GM23338 (cell line): ENCODE data around the gene AKNA. TPM values are rescaled to one million over a fixed set of nuclear protein-coding genes. Genes with fewer than 3 reads are reported as not detected.
"Not testable (repeated sequence)": the region's sequence is repeated elsewhere in the genome, so short reads cannot be mapped to it uniquely, and the experiment has no call there.

Experiments used
- ATAC-seq: fragments of 200-7000 bp; cut with Tn5 transposase; 3 replicates; pipeline ENCODE4 v1.9.1; 2020
- DNase-seq: peaks from one replicate; pipeline ENCODE4 v3.0.0-alpha.2; 2015; ENCODE audit warnings: low spot score
- H2AFZ ChIP-seq: fragments of 200-600 bp; sonication (generic); 2 replicates; pipeline ENCODE4 v1.8.0; 2016; ENCODE audit warnings: antibody characterized with exemption, mild to moderate bottlenecking, moderate library complexity
- H3F3A ChIP-seq: fragments of 200-600 bp; sonication (generic); replicated peaks from 2 replicates; pipeline ENCODE4 v1.8.0; 2017; ENCODE audit warnings: antibody characterized with exemption, mixed run types, low read depth
- H3K27ac ChIP-seq: fragments of 200-600 bp; sonication (generic); 2 replicates; pipeline ENCODE4 v1.6.1; 2016; ENCODE audit warnings: low read depth
- H3K27me3 ChIP-seq: fragments of 200-600 bp; sonication (generic); 2 replicates; pipeline ENCODE4 v1.8.0; 2016; ENCODE audit warnings: mild to moderate bottlenecking, mixed run types, moderate library complexity; ENCODE audit not compliant: insufficient read depth
- H3K36me3 ChIP-seq: fragments of 200-600 bp; sonication (generic); 2 replicates; pipeline ENCODE4 v1.8.0; 2016; ENCODE audit warnings: mild to moderate bottlenecking; ENCODE audit not compliant: insufficient read depth
- H3K4me1 ChIP-seq: fragments of 200-600 bp; sonication (generic); 2 replicates; pipeline ENCODE4 v1.8.0; 2016; ENCODE audit warnings: mild to moderate bottlenecking, moderate library complexity; ENCODE audit not compliant: insufficient read depth
- H3K4me2 ChIP-seq: fragments of 200-600 bp; sonication (generic); 2 replicates; pipeline ENCODE4 v1.7.1; 2017; ENCODE audit warnings: mixed run types
- H3K4me3 ChIP-seq: fragments of 200-600 bp; sonication (generic); 2 replicates; pipeline ENCODE4 v1.6.1; 2016; ENCODE audit warnings: mixed run types
- H3K79me2 ChIP-seq: fragments of 200-600 bp; sonication (generic); replicated peaks from 2 replicates; pipeline ENCODE4 v1.8.0; 2017; ENCODE audit warnings: mild to moderate bottlenecking; ENCODE audit not compliant: insufficient read depth
- H3K9me2 ChIP-seq: fragments of 200-600 bp; sonication (generic); 2 replicates; pipeline ENCODE4 v1.8.0; 2017; ENCODE audit not compliant: insufficient read depth
- H4K20me1 ChIP-seq: fragments of 200-600 bp; sonication (generic); replicated peaks from 2 replicates; pipeline ENCODE4 v1.8.0; 2017; ENCODE audit warnings: mild to moderate bottlenecking; ENCODE audit not compliant: insufficient read depth
- H3K27ac Mint-ChIP-seq: 2 replicates; pipeline ENCODE4 v1.8.0; 2020; ENCODE audit warnings: inconsistent platforms, mild to moderate bottlenecking, moderate library complexity, mixed read lengths
- H3K27me3 Mint-ChIP-seq: 3 replicates; pipeline ENCODE4 v1.8.0; 2022; ENCODE audit warnings: low read depth, mild to moderate bottlenecking, moderate library complexity, mixed read lengths, inconsistent platforms; ENCODE audit not compliant: insufficient read depth, poor library complexity
- H3K36me3 Mint-ChIP-seq: 3 replicates; pipeline ENCODE4 v1.8.0; 2021; ENCODE audit warnings: low read depth, mild to moderate bottlenecking, inconsistent platforms, moderate library complexity, mixed read lengths
- H3K4me1 Mint-ChIP-seq: 3 replicates; pipeline ENCODE4 v1.8.0; 2020; ENCODE audit warnings: mild to moderate bottlenecking, inconsistent platforms, mixed read lengths
- H3K4me3 Mint-ChIP-seq: 3 replicates; pipeline ENCODE4 v1.8.0; 2021; ENCODE audit warnings: moderate library complexity, mild to moderate bottlenecking, inconsistent platforms, mixed read lengths
- H3K9me3 Mint-ChIP-seq: 3 replicates; pipeline ENCODE4 v1.8.0; 2020; ENCODE audit warnings: moderate library complexity, mild to moderate bottlenecking, inconsistent platforms, mixed read lengths
- CREB1 ChIP-seq: fragments of 250-450 bp; sonication (Bioruptor Pico); IDR thresholded peaks from 2 replicates; pipeline ENCODE4 v1.5.0; 2020; ENCODE audit warnings: low read depth, mild to moderate bottlenecking, moderate library complexity
- EZH2 ChIP-seq: fragments of 200-600 bp; sonication (generic); IDR thresholded peaks from one replicate; pipeline ENCODE4 v1.8.0; 2017; ENCODE audit warnings: antibody characterized with exemption, mild to moderate bottlenecking, low read depth; ENCODE audit not compliant: unreplicated experiment
- EZH2phosphoT487 ChIP-seq: fragments of 200-600 bp; sonication (generic); IDR thresholded peaks from one replicate; pipeline ENCODE4 v1.8.1; 2018; ENCODE audit warnings: antibody characterized with exemption; ENCODE audit not compliant: unreplicated experiment
- JUNB ChIP-seq: IDR thresholded peaks from one replicate; pipeline ENCODE4 v1.6.1; 2016; ENCODE audit warnings: antibody characterized with exemption; ENCODE audit not compliant: unreplicated experiment
- ZNF114 ChIP-seq: fragments of 250-450 bp; sonication (Bioruptor Pico); IDR thresholded peaks from 2 replicates; pipeline ENCODE4 v1.5.0; 2020; ENCODE audit warnings: mild to moderate bottlenecking, moderate library complexity
- polyA plus RNA-seq: library from polyadenylated mRNA; unstranded; fragments of >200 nt; fragmentation: Nextera tagmentation; extraction: Ambion mirVana; gene quantifications from 2 replicates; pipeline ENCODE4 v1.2.1, GENCODE V29; 2016
- total RNA-seq: library from RNA; depleted of rRNA; stranded (reverse); fragments of >200 nt; shearing (Covaris generic); gene quantifications from 2 replicates; pipeline ENCODE4 v1.2.3, GENCODE V29; 2014
- TF ChIP-seq, protein P1 (sequence below): fragments of 250-450 bp; sonication (Bioruptor Pico); IDR thresholded peaks from 2 replicates; pipeline ENCODE4 v1.5.0; 2020; ENCODE audit warnings: mild to moderate bottlenecking, moderate library complexity

Gene AKNA
- total and polyA plus RNA-seq, 2 experiments from 2014 or later: 9.0 to 28.1 TPM

DNA sequence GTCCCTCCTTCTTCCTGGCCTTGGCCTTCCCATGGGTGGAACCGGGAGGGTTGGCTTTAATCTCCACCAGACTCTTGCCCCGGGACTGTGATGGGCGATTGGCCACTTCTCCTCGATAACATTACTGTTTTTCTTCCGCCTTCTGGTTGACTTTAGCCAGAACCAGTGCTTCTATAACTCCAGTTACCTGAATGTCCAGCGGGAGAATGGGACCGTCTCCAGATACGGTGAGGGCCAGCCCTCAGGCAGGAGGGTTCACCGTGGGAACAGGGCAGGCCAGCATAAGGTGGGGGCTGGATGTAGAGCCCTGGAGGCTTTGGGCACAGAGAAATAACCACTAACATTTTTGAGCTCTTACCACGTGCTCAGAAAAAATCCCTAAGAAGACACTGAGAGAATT, 57.1 kb downstream of the AKNA start:
- H3K9me3 Mint-ChIP-seq: 0 out of 3 replicates have a peak, but pooled peaks cover 6% of the 10 kb centered on the region
- Histone ChIP-seq H3K36me3 (no peaks in the 10 kb centered on the region), H3K4me1 (no peaks in the 10 kb centered on the region), H4K20me1 (no peaks in the 10 kb centered on the region), H3K9me2 (no peaks in the 10 kb centered on the region), H3K4me3 (no peak overlapping the region), H3K4me2 (no peak overlapping the region), H3K27ac (no peak overlapping the region), H3F3A (no peaks in the 10 kb centered on the region), H2AFZ (no peak overlapping the region), H3K79me2 (no peaks in the 10 kb centered on the region), H3K27me3 (no peaks in the 10 kb centered on the region)
- peaks cover 12% of the 10 kb centered on the region for H3K36me3 Mint-ChIP-seq
- no peak overlapping the region for H3K27ac Mint-ChIP-seq
- ATAC-seq (no peak), DNase-seq (no peak)
- peaks cover 6% of the 10 kb centered on the region for H3K4me1 Mint-ChIP-seq
- no peak for TF ChIP-seq JUNB
- no peak for TF ChIP-seq EZH2phosphoT487
- TF ChIP-seq CREB1: no peak
- TF ChIP-seq ZNF114: no peak
- TF ChIP-seq, protein P1, sequence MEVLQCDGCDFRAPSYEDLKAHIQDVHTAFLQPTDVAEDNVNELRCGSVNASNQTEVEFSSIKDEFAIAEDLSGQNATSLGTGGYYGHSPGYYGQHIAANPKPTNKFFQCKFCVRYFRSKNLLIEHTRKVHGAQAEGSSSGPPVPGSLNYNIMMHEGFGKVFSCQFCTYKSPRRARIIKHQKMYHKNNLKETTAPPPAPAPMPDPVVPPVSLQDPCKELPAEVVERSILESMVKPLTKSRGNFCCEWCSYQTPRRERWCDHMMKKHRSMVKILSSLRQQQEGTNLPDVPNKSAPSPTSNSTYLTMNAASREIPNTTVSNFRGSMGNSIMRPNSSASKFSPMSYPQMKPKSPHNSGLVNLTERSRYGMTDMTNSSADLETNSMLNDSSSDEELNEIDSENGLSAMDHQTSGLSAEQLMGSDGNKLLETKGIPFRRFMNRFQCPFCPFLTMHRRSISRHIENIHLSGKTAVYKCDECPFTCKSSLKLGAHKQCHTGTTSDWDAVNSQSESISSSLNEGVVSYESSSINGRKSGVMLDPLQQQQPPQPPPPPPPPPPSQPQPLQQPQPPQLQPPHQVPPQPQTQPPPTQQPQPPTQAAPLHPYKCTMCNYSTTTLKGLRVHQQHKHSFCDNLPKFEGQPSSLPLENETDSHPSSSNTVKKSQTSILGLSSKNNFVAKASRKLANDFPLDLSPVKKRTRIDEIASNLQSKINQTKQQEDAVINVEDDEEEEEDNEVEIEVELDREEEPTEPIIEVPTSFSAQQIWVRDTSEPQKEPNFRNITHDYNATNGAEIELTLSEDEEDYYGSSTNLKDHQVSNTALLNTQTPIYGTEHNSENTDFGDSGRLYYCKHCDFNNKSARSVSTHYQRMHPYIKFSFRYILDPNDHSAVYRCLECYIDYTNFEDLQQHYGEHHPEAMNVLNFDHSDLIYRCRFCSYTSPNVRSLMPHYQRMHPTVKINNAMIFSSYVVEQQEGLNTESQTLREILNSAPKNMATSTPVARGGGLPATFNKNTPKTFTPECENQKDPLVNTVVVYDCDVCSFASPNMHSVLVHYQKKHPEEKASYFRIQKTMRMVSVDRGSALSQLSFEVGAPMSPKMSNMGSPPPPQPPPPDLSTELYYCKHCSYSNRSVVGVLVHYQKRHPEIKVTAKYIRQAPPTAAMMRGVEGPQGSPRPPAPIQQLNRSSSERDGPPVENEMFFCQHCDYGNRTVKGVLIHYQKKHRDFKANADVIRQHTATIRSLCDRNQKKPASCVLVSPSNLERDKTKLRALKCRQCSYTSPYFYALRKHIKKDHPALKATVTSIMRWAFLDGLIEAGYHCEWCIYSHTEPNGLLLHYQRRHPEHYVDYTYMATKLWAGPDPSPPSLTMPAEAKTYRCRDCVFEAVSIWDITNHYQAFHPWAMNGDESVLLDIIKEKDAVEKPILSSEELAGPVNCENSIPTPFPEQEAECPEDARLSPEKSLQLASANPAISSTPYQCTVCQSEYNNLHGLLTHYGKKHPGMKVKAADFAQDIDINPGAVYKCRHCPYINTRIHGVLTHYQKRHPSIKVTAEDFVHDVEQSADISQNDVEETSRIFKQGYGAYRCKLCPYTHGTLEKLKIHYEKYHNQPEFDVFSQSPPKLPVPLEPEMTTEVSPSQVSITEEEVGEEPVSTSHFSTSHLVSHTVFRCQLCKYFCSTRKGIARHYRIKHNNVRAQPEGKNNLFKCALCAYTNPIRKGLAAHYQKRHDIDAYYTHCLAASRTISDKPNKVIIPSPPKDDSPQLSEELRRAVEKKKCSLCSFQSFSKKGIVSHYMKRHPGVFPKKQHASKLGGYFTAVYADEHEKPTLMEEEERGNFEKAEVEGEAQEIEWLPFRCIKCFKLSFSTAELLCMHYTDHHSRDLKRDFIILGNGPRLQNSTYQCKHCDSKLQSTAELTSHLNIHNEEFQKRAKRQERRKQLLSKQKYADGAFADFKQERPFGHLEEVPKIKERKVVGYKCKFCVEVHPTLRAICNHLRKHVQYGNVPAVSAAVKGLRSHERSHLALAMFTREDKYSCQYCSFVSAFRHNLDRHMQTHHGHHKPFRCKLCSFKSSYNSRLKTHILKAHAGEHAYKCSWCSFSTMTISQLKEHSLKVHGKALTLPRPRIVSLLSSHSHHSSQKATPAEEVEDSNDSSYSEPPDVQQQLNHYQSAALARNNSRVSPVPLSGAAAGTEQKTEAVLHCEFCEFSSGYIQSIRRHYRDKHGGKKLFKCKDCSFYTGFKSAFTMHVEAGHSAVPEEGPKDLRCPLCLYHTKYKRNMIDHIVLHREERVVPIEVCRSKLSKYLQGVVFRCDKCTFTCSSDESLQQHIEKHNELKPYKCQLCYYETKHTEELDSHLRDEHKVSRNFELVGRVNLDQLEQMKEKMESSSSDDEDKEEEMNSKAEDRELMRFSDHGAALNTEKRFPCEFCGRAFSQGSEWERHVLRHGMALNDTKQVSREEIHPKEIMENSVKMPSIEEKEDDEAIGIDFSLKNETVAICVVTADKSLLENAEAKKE: no peak
- no peak for TF ChIP-seq EZH2
- peaks cover 10% of the 10 kb centered on the region for H3K27me3 Mint-ChIP-seq
- H3K4me3 Mint-ChIP-seq: no peak overlapping the region

DNA sequence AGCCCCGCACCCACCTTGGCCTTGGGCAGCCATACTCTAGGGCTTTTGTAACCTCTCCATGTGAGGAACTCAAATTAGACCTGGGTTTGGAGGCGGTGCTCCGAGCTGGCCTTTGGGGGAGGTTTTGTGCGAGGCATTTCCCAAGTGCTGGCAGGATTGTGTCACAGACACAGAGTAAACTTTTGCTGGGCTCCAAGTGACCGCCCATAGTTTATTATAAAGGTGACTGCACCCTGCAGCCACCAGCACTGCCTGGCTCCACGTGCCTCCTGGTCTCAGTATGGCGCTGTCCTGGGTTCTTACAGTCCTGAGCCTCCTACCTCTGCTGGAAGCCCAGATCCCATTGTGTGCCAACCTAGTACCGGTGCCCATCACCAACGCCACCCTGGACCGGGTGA, 58.2 kb downstream of the AKNA start, which contains the start of gene ORM2:
TSS of gene ORM2 (plus strand) at position 245 of the 398 bp plus-strand sequence. CDS start at position 281, 36 bp downstream.
- DNase-seq, H3K4me3 Mint-ChIP-seq, H3K9me2 ChIP-seq, H2AFZ ChIP-seq, ATAC-seq, H3K27ac ChIP-seq, H3K79me2 ChIP-seq, H3K36me3 Mint-ChIP-seq, H3K27me3 ChIP-seq, H3K27ac Mint-ChIP-seq, H3K4me2 ChIP-seq, H3K4me1 ChIP-seq, H3K4me1 Mint-ChIP-seq, H3K9me3 Mint-ChIP-seq, H3K36me3 ChIP-seq, H4K20me1 ChIP-seq, H3K4me3 ChIP-seq, H3F3A ChIP-seq: not testable (repeated sequence)
- peaks cover 10% of the 10 kb centered on the region for H3K27me3 Mint-ChIP-seq

DNA sequence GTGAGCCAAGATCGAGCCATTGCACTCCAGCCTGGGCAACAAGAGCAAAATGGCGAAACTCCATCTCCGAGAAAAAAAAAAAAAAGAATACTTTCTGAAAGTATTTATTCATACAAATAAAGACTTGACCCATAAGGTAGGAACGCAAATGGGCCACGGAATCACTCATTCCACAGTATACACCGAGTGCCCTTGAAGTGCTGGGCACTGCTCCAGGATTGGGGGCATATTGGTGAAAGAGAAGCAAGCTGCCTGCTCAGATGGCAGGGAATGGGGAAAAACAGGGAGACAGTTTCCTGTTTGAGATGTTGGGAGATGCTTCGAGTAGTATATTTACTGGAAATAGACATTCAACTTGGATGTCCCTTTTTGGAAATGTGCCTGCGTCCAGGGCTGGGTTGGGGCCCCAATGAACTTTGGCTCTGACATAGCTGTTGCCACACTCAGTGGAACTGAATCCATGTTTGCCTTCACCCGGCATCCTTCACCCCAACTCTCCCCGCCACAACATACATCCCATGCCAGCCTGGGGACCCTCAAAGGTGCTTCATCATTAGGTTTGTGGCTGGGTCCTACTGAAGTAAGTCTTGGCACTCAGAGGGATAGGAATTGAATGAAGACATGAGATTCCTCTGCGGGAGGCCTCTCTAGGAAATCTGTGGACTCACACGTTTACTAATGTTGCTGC, 58.7 kb downstream of the AKNA start:
- H3K27me3 ChIP-seq, H3K27ac ChIP-seq, H3K4me1 Mint-ChIP-seq, H3K36me3 Mint-ChIP-seq, H3K4me3 ChIP-seq, H3K4me1 ChIP-seq, H3K79me2 ChIP-seq, DNase-seq, H2AFZ ChIP-seq, H3F3A ChIP-seq, H3K9me3 Mint-ChIP-seq, H3K36me3 ChIP-seq, ATAC-seq, H3K4me2 ChIP-seq, H3K9me2 ChIP-seq, H3K27ac Mint-ChIP-seq, H4K20me1 ChIP-seq, H3K4me3 Mint-ChIP-seq: not testable (repeated sequence)
- peaks cover 10% of the 10 kb centered on the region for H3K27me3 Mint-ChIP-seq

DNA sequence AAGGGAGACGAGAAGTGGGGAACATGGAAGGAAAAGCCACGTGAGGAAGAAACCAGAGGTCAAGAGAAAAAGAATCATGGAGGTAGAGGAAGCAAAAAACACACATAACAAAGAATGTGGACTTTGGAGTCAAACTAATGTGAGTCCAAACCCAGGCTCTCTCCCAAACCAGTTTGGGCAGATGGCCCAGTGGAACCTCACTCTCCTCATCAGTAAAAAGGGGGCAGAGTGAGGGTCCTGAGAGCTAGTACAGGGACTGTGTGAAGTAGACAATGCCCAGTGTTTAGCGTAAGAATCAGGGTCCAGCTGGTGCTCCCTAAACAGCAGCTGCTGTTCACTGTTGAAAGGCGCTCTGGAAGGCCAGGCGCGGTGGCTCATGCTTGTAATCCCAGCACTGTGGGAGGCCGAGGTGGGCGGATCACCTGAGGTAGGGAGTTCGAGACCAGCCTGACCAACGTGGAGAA, 59.4 kb downstream of the AKNA start:
- H3F3A ChIP-seq, H3K36me3 Mint-ChIP-seq, H3K4me1 ChIP-seq, ATAC-seq, H4K20me1 ChIP-seq, H3K27ac ChIP-seq, H3K4me3 ChIP-seq, H3K36me3 ChIP-seq, H3K27me3 ChIP-seq, H3K27ac Mint-ChIP-seq, H3K9me2 ChIP-seq, H2AFZ ChIP-seq, H3K4me3 Mint-ChIP-seq, H3K4me1 Mint-ChIP-seq, H3K79me2 ChIP-seq, DNase-seq, H3K9me3 Mint-ChIP-seq, H3K4me2 ChIP-seq: not testable (repeated sequence)
- peaks cover 10% of the 10 kb centered on the region for H3K27me3 Mint-ChIP-seq
